NCI-H748 treated with DMSO at 0.1 percent for 48 hours (cell line): ENCODE results near the gene CCDC107.

Source experiments
- DNase-seq: peaks from one replicate; lab custom pipeline; 2025; lab: John Stamatoyannopoulos, UW

CCDC107 gene

GRCh38 chr9:35660966-35661415 is 2.9 kb downstream of the CCDC107 start:
- DNase-seq: no peak

DNA sequence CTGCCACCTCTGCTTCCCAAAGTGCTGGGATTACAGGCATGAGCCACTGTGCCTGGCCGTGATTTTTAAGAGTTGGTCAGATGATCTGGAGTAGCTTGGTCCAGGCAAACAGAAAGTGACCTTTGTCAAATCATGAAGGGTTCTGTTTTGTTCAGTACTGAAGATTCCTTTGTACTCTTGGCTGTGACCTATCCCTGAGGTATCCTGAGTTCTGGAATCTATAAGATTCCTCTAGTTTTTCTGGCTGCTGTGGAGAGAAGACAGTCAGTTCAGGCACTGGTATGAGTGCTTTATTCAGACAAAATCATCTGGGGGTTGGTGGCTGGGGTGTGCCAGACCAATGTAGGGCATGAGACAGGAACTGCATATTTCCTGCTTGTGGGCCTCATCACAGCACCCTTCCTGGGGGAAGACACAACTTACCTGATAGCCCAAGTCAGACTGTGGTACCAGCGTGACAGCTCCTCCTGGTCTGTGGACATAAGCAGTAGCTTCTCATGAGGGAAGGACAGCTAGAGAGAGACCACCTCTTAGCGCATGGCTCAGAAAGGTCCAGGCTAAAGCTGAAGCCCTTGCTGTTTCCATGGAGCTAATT is 3.8 kb downstream of the CCDC107 start:
- no peak for DNase-seq

DNA sequence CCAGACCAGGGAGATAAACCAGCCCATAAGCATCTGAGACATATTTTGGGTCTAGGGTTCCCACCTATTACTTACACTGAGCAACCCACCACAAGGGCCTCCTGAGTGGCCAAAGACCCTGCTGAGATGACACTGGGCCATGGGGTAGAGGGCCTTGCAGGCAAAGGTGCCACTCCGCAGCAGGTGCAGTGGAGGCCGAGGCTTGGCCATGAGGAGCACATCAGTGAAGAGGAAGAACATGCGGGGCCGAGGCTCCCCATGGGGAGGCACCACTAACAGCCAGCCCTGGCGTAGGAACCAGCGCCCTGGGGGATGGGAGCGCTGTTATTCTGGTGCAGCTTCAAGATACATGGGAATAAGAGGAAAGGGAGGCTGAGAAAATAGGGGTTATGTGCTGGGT is 4.3 kb downstream of the CCDC107 start:
- DNase-seq: no peak

- DNase-seq: peak; percentile 75
These were observed 6.7 kb downstream of the CCDC107 start, which contains the start of gene ARHGEF39 for GRCh38 chr9:35664531-35665470. Gene ARHGEF39 (minus strand): TSS chr9:35665195. CDS start chr9:35665169, 26 bp downstream.

- no peak for DNase-seq
These were observed 7.4 kb downstream of the CCDC107 start for GRCh38 chr9:35665471-35665818.

- DNase-seq: no peak
These were observed 8.0 kb downstream of the CCDC107 start for GRCh38 chr9:35666045-35666444.

GRCh38 chr9:35666549-35666948 is 8.5 kb downstream of the CCDC107 start:
- no peak for DNase-seq

- no peak for DNase-seq
These were observed 9.8 kb downstream of the CCDC107 start for GRCh38 chr9:35667939-35668338.

DNA sequence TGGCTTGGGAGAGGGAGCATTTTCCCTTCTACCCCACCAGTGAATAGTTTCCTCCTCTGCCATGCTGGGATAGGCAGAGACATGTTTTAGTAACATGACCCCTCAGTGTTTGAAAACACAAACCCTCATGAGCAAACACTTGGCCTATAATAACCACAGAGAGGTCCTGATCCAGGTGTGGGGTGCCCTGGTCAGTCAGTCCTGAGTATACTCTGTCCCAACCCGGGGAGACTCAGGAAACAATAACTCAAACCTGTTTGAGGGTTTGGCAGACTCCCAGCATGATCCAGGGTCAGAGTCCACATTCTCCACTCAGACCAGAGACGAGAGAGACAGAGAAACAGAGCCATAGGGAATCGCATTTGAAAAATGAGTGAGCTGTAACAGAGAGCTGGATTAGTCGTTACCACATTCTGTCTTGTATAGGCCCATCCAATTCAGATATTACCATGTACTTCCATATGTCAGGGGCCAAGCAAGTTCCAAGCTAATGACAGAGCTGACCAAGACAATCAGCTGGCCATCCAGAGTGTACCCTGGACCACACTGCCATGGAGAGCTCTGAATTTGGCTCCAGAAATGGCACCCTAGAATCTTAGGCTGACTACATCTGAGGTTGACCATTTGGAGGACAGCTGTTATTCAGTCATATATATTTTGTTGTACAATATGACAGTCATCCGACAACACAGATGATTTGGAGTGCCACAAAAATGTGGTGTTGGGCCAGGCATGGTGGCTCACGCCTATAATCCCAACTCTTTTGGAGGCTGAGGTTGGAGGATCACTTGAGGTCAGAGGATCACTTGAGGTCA is 11.4 kb downstream of the CCDC107 start:
- no peak for DNase-seq

DNA sequence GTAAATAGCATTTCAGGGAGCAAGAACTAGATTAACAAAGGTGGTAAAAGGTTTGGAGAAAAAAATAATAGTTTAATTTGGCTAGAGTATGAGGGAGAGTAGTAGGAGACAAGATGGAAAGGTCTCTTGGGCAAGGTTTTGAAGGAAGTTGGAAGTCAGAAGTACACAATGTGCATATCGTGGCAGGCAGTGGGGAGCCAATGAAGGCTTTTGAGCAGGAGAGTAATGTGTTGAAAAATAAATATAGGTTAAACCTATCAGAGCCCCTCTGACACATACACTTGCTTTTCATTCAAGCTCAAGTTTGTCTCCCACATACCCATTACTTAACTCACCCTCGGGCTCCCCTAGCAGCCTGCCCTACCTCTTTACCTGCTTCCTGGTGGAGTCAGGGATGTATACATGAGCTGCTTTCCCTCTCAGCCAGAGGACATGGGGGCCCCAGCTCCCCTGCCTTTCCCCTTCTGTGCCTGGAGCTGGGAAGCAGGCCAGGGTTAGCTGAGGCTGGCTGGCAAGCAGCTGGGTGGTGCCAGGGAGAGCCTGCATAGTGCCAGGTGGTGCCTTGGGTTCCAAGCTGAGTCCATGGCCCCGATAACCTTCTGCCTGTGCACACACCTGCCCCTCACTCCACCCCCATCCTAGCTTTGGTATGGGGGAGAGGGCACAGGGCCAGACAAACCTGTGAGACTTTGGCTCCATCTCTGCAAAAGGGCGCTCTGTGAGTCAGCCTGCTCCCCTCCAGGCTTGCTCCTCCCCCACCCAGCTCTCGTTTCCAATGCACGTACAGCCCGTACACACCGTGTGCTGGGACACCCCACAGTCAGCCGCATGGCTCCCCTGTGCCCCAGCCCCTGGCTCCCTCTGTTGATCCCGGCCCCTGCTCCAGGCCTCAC is 15.3 kb downstream of the CCDC107 start, which contains the start of gene CA9:
TSS of gene CA9 (plus strand) at position 797 of the 893 bp plus-strand sequence. CDS start at position 829, 32 bp downstream.
- no peak for DNase-seq

- no peak for DNase-seq
These were observed 15.9 kb downstream of the CCDC107 start for GRCh38 chr9:35674025-35674361.

DNA sequence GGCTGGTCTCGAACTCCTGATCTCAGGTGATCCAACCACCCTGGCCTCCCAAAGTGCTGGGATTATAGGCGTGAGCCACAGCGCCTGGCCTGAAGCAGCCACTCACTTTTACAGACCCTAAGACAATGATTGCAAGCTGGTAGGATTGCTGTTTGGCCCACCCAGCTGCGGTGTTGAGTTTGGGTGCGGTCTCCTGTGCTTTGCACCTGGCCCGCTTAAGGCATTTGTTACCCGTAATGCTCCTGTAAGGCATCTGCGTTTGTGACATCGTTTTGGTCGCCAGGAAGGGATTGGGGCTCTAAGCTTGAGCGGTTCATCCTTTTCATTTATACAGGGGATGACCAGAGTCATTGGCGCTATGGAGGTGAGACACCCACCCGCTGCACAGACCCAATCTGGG is 17.1 kb downstream of the CCDC107 start:
- no peak for DNase-seq

- DNase-seq: no peak
These were observed 17.8 kb downstream of the CCDC107 start for GRCh38 chr9:35675732-35676392.

- DNase-seq: no peak
These were observed 21.0 kb downstream of the CCDC107 start for GRCh38 chr9:35679091-35679490.

GRCh38 chr9:35679766-35680330 is 21.8 kb downstream of the CCDC107 start:
- no peak for DNase-seq

GRCh38 chr9:35680331-35681105 is 22.4 kb downstream of the CCDC107 start:
- DNase-seq: no peak

DNA sequence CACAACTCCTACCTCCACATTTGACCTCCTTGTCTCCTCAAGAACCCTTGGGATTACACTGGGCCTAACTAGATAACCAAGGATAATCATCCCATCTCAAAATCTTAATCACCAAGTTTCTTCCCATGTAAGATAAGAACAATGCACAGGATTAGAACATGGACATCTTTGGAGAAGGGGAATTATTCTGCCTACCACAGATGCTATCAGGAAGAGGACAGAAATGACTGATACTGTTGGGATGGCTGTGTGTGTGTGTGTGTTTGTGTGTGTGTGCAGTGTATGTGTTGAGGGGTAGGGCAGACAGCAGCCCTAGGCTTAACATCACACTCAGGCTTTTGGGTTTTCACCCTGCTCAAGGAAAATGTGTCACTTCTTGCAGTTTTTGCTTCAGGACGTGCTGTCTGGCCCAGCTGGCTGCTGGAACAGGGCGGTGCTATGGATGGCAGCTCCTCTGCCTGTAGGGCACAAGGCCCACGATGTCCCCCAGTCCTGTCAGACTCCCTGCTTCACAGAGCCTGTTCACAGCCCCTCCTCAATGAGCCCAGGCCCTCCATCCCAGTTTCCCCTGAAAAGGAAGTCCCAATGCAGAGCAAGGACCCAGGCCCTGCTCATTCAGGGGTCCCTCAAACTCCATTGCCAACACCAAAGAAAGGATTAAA is 23.4 kb downstream of the CCDC107 start:
- DNase-seq: no peak

DNA sequence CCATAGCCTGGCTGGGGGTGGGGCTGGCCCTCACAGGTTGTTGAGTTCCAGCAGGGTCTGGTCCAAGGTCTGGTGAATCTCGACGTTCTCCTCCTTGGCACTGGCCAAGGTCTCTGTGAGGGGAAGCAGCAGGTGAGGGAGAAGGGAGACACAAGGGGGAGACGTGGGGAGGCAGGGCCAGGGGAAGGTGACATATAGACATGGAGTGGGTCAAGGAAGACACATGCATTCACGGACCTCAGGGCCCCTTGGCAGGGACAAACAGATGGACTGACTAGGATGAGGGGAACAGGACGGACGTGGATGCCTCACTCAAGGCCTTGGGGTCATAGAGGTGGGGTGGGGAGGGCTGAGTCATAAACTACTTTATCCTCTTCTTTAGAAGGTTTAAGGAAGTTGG is 24.0 kb downstream of the CCDC107 start:
- no peak for DNase-seq
